H1 (cell line): ENCODE measurements around the gene SNX32.

ENCODE experiments used
- BRCA1 ChIP-seq: IDR thresholded peaks from 2 replicates; pipeline ENCODE4 v1.6.1; 2012; ENCODE audit warnings: low read depth, low read length, improper control_type of control experiment
- CBX8 ChIP-seq: fragments of 300-800, 300-1000 bp; sonication (generic); IDR thresholded peaks from 2 replicates; pipeline ENCODE4 v1.7.1; 2016; ENCODE audit warnings: low read depth, low read length, borderline replicate concordance
- CTBP2 ChIP-seq: IDR thresholded peaks from 2 replicates; pipeline ENCODE4 v1.7.0; 2011; ENCODE audit warnings: borderline replicate concordance, mild to moderate bottlenecking, moderate library complexity, mixed read lengths, low read length; ENCODE audit not compliant: insufficient read depth, insufficient read length
- EZH2 ChIP-seq: fragments of 200-600 bp; sonication (generic); IDR thresholded peaks from 2 replicates; pipeline ENCODE4 v1.7.1; 2012; ENCODE audit warnings: low read depth, mild to moderate bottlenecking, moderate library complexity, low read length, inconsistent platforms; ENCODE audit not compliant: severe bottlenecking
- JUND ChIP-seq: IDR thresholded peaks from 2 replicates; pipeline ENCODE4 v1.6.1; 2011; ENCODE audit warnings: mild to moderate bottlenecking, improper control_type of control experiment, low read length
- KDM4A ChIP-seq: IDR thresholded peaks from one replicate; pipeline ENCODE4 v1.7.1; 2012; ENCODE audit warnings: low read depth, mild to moderate bottlenecking, moderate library complexity, low read length, inconsistent platforms; ENCODE audit not compliant: severe bottlenecking
- MAFK ChIP-seq: IDR thresholded peaks from 2 replicates; pipeline ENCODE4 v1.6.1; 2012; ENCODE audit warnings: low read depth, mild to moderate bottlenecking, improper control_type of control experiment, low read length
- PHF8 ChIP-seq: fragments of 200-600 bp; sonication (generic); conservative IDR thresholded peaks from 2 replicates; pipeline ENCODE4 v1.7.1; 2012; ENCODE audit warnings: low read depth, mild to moderate bottlenecking, inconsistent platforms, low read length, moderate library complexity
- POLR2AphosphoS5 ChIP-seq: IDR thresholded peaks from 2 replicates; pipeline ENCODE4 v1.6.1; 2011; ENCODE audit warnings: low read depth, low read length
- SRF ChIP-seq: IDR thresholded peaks from 2 replicates; pipeline ENCODE4 v1.6.1; 2011; ENCODE audit warnings: mild to moderate bottlenecking, low read depth, low read length, moderate library complexity
- TEAD4 ChIP-seq: IDR thresholded peaks from 2 replicates; pipeline ENCODE4 v1.6.1; 2012; ENCODE audit warnings: low read depth, low read length, inconsistent platforms, mixed read lengths
- ZNF274 ChIP-seq: IDR thresholded peaks from 2 replicates; pipeline ENCODE4 v1.7.0; 2012; ENCODE audit warnings: low read length, borderline replicate concordance; ENCODE audit errors: extremely low read depth
- TF ChIP-seq, protein P1 (sequence below): IDR thresholded peaks from 2 replicates; pipeline ENCODE4 v1.6.1; 2012; ENCODE audit warnings: inconsistent platforms
- TF ChIP-seq, protein P2 (sequence below), 3 experiments: IDR thresholded peaks; 1 replicate in 2 of 3; 2 replicates in 1 of 3; pipeline versions ENCODE4 v1.5.1 to v1.6.1; 2011; ENCODE audit warnings: low read length in 3 of 3, mild to moderate bottlenecking in 3 of 3, inconsistent platforms in 2 of 3, low read depth in 1 of 3, moderate library complexity in 1 of 3; ENCODE audit not compliant: insufficient read depth in 1 of 3; ENCODE audit errors: control extremely low read depth in 1 of 3

DNA sequence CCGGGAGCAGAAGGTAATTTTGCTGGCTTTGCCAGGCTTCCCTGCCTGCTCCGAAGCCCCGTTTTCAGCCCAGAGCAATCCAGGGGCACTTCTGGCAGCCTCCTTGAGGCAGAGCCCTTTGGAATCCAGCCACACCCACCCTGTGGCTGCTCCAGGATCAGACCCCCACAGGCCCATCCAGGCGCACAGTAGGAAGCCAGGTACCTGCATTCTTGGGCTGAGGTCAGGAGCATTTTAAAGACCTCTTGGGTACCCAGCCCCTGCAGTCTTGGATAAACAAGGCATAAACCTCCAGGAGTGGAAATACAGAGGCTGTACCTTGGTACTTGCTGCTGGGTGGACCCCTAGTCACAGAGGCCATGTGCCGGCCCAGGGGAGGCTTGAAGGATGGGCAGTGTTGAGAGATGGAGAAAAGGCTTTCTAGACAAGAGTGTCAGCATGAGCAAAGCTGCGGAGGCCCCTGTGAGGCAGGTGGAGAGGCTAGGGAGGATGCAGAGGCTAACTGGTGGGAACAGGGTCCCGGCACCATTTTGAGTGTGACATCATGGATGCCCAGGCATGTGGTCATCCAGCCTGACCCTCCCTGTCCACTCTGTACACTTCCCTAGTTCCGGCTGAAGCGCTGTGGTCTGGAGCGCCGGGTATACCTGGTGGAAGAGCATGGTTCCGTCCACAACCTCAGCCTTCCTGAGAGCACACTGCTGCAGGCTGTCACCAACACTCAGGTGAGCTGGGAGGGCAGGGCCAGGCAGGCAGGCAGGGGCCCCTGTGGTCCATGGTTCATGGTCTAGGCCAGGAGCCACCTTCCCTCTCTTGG is 30.3 kb downstream of the SNX32 start:
- peak; percentile 17; the same call in 1 of the 2 replicates for TF ChIP-seq POLR2AphosphoS5
- TF ChIP-seq TEAD4, result no peak
- TF ChIP-seq, protein P1, sequence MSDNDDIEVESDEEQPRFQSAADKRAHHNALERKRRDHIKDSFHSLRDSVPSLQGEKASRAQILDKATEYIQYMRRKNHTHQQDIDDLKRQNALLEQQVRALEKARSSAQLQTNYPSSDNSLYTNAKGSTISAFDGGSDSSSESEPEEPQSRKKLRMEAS, result no peak
- TF ChIP-seq EZH2, result no peak
- TF ChIP-seq MAFK, result no peak
- TF ChIP-seq CTBP2, result no peak
- TF ChIP-seq ZNF274, result no peak
- TF ChIP-seq, protein P2, sequence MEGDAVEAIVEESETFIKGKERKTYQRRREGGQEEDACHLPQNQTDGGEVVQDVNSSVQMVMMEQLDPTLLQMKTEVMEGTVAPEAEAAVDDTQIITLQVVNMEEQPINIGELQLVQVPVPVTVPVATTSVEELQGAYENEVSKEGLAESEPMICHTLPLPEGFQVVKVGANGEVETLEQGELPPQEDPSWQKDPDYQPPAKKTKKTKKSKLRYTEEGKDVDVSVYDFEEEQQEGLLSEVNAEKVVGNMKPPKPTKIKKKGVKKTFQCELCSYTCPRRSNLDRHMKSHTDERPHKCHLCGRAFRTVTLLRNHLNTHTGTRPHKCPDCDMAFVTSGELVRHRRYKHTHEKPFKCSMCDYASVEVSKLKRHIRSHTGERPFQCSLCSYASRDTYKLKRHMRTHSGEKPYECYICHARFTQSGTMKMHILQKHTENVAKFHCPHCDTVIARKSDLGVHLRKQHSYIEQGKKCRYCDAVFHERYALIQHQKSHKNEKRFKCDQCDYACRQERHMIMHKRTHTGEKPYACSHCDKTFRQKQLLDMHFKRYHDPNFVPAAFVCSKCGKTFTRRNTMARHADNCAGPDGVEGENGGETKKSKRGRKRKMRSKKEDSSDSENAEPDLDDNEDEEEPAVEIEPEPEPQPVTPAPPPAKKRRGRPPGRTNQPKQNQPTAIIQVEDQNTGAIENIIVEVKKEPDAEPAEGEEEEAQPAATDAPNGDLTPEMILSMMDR (IDR thresholded peaks at IDR 0.05; ENCODE audit: control extremely low read depth in 1 of 3, insufficient read depth in 1 of 3, low read depth in 1 of 3, low read length in 3 of 3), result no peak
- TF ChIP-seq JUND, result no peak
- no peak for TF ChIP-seq PHF8
- TF ChIP-seq CBX8, result no peak
- no peak for TF ChIP-seq KDM4A
- TF ChIP-seq BRCA1, result no peak
- no peak for TF ChIP-seq SRF
